GM10266 (cell line): Measurements from ENCODE around the gene CIAO1.
"Not testable (repeated sequence)": the region's sequence is repeated elsewhere in the genome, so short reads cannot be mapped to it uniquely, and the experiment has no call there.

Source experiments
- DNase-seq: peaks from one replicate; pipeline ENCODE4 v3.0.0; 2012; ENCODE audit errors: extremely low spot score
- TF ChIP-seq, protein P1 (sequence below): IDR thresholded peaks from 2 replicates; pipeline ENCODE4 v1.5.1; 2012; ENCODE audit warnings: mild to moderate bottlenecking, low read depth; ENCODE audit not compliant: control insufficient read depth, insufficient read depth; ENCODE audit errors: missing control alignments

CIAO1 gene

DNA sequence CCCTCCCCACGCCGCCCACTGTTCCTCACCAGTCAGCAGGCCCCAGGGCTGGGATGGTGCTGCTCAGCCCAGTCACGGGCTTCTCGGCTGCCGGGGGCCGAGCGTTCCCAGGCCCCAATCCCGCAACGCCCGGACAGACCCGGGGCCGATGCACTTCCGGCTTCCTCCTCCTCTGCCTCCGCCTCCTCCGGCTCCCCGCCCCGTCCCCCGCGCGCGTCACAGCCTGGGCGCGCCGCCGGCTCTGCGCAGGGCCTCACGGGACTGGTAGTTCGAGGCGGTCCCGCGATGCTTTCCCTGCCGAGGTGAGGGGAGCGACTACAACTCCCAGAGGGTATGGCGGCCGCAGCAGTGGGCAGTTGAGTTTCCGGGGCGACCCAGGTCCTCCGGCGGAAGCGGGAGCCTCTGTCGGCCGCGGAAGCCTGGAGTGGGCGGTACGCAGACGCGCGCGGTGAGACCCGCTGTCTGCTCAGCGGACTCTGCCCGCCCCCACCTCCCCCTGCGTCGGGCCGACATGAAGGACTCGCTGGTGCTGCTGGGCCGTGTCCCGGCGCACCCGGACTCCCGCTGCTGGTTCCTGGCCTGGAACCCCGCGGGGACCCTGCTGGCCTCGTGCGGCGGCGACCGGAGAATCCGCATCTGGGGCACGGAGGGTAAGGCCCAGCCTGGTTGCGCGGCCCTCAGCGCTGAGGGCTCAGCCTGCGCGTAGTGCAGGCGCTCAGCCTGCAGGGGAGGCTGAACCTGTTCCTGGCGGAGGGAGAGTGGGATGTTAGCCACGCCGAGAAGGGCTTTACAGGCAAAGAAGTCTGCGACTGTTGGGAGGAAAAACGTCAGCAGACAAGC is at the start of gene CIAO1, which contains the start of gene TMEM127:
CIAO1 (plus strand) TSS at position 386 of the 840 bp plus-strand sequence; CDS start at position 512, 126 bp downstream.
TMEM127 (minus strand) TSS at position 158 of the 840 bp plus-strand sequence. CDS start 616 bp downstream, outside the sequence.
- DNase-seq: peak; percentile 98
- TF ChIP-seq, protein P1, sequence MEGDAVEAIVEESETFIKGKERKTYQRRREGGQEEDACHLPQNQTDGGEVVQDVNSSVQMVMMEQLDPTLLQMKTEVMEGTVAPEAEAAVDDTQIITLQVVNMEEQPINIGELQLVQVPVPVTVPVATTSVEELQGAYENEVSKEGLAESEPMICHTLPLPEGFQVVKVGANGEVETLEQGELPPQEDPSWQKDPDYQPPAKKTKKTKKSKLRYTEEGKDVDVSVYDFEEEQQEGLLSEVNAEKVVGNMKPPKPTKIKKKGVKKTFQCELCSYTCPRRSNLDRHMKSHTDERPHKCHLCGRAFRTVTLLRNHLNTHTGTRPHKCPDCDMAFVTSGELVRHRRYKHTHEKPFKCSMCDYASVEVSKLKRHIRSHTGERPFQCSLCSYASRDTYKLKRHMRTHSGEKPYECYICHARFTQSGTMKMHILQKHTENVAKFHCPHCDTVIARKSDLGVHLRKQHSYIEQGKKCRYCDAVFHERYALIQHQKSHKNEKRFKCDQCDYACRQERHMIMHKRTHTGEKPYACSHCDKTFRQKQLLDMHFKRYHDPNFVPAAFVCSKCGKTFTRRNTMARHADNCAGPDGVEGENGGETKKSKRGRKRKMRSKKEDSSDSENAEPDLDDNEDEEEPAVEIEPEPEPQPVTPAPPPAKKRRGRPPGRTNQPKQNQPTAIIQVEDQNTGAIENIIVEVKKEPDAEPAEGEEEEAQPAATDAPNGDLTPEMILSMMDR: peak; percentile 39

DNA sequence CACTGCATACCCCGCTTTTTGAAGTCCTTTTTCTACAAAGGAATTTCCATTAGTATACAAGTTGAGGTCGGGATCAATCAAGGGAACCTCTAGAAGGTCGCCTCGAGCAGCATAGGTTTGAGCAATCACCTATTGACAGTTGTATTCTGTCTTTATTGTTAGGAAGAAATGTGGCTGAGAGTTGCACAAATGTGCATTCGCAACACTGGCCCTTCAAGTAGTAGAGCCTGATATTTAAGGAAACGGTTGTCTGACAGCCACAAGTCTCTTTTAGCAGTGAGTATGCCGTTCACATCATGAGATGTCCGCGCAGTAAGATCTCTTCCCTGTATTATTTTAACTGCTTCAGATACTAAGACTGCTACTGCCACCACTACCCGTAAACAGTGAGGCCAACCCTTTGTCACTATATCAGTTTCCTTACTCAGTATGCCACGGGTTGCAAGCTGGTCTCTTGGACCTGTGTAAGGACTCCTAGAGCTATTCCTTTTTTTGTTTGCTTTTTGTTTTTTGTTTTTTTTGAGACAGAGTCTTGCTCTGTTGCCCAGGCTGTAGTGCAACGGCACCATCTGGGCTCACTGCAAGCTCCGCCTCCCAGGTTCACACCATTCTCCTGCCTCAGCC is 47.4 kb upstream of the CIAO1 start:
- TF ChIP-seq, protein P1: no peak
- no peak for DNase-seq

DNA sequence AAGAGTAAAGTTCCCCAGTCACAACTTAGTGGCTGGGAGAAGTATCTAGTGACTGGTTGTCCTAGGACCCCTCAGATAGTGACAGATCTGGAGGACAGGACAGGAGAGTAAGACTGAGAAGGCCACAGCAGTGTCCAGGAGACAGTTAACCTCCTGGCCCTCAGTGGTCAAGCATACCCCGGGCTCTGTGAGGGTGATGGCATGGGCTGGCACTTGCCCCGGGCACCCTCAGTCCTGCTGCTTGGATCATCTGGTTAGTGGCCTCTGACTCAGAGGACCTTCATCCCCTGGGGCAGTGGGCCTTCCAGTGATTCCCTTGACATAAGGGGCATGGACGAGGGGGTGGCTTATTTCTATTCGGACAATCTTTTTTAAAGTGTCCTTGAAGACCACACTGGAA is 46.1 kb upstream of the CIAO1 start:
- not testable (repeated sequence) for DNase-seq

DNA sequence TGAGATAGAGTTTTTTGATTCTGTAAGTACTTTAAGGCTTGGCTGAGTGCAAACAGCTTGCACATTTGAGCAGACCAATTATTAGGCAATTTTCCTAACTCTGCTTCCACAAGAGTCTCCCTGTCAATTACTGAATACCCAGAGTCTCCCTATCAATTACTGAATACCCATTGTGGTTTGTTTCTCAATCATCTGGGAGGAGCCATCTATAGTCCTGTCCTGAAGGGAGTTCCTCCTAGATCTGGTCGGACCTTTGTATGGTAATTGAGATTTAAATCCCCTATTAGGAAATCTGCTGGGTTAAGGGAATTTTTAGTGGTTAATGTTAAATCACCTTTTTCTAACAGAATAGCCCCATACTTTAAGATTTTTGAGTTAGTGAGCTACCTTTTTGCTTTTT is 44.9 kb upstream of the CIAO1 start:
- DNase-seq: not testable (repeated sequence)

DNA sequence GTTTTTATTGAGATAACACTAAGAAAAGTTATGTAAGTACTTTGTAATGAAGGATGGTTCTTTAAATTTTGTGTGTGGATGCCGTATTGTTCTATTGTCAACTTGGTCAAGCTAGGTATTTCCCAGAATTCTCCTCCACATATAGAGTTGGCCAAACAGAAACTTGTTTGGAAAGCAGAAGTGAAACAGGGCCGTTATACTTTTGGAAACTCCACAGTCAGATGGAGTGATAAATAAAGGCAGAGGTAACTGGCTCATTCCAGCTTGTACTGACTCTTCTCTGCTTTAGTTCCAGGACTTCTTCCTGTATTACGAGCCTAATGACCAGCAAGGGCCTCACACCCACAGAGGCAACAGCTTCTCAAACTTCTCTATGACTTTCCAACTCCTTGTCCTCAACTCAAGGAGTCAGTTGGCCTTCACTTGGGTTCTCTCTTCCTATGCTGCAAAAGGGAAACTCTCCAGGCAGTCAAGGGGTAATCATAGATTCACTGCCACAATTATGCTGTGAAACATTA is 41.0 kb upstream of the CIAO1 start:
- TF ChIP-seq, protein P1: no peak
- peak; percentile 44 for DNase-seq

DNA sequence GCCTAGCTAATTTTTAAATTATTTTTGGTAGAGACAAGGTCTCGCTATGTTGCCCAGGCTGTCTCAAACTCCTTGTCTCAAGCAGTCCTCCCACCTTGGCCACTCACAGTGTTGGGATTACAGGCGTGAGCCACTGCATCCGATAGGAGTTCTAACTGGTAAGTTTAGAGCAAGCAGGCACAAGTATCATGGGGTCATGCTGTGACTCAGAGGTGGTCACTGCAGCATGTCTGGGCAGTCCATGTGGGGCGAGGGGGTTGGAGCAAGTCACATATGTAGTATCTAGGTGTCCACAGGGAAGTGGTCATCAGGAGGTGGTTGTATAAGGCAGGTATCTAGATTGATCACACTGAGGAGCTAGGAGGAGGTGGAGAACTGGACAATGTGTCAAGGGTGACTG is 34.7 kb upstream of the CIAO1 start:
- no peak for DNase-seq

DNA sequence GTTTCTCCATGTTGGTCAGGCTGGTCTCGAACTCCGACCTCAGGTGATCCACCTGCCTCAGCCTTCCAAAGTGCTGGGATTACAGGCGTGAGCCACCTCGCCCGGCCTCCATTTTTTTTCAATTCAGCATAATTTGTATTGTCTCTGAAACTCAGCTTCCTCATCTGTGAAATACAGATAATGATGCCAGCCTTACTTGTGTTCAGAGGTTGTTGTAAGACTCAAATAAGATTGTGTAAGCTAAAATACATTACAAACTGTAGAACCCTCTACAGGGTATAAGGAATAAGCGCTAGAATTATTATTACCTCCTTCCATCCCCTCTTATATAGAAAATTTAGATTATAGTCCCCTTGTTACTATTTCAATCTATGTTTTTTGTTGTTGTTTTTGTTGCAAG is 32.6 kb upstream of the CIAO1 start:
- TF ChIP-seq, protein P1: no peak
- DNase-seq: no peak

More for the DNA sequence above, 34.7 kb upstream of the CIAO1 start:
- TF ChIP-seq, protein P1: no peak

DNA sequence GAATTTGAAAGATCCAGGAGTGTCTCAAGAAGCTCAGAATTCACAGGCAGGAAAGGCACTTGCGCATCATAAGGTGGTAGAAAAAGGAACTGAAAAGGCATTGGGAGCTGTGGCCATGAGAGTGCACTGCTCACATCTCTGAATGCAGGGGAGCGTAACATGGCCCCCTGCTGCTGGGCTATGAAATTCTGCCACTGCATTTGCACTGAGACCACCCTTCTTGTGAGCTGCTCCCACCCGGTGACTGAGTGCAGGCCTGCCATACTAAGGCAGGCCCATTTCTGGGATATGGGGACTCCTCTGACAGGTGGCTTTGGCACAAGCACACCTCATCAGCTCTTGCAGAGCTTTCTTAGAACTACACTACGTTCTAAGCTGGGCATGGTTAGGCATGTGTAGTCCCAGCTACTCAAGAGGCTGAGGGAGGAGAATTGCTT is 32.1 kb upstream of the CIAO1 start:
- peak; percentile 55 for DNase-seq
- TF ChIP-seq, protein P1: peak; percentile 42
